Activated CD8-positive, alpha-beta memory T cell treated with anti-CD3 and anti-CD28 coated beads for 48 hours (primary cell): ENCODE data around the gene TNS3.
"Not testable (repeated sequence)": the region's sequence is repeated elsewhere in the genome, so short reads cannot be mapped to it uniquely, and the experiment has no call there.

Source experiments
- DNase-seq, 3 experiments: peaks; one replicate each; pipeline ENCODE4 v3.0.0-alpha.2; 2020; ENCODE audit warnings: low read depth in 2 of 3, low spot score in 2 of 3

TNS3 gene

DNA sequence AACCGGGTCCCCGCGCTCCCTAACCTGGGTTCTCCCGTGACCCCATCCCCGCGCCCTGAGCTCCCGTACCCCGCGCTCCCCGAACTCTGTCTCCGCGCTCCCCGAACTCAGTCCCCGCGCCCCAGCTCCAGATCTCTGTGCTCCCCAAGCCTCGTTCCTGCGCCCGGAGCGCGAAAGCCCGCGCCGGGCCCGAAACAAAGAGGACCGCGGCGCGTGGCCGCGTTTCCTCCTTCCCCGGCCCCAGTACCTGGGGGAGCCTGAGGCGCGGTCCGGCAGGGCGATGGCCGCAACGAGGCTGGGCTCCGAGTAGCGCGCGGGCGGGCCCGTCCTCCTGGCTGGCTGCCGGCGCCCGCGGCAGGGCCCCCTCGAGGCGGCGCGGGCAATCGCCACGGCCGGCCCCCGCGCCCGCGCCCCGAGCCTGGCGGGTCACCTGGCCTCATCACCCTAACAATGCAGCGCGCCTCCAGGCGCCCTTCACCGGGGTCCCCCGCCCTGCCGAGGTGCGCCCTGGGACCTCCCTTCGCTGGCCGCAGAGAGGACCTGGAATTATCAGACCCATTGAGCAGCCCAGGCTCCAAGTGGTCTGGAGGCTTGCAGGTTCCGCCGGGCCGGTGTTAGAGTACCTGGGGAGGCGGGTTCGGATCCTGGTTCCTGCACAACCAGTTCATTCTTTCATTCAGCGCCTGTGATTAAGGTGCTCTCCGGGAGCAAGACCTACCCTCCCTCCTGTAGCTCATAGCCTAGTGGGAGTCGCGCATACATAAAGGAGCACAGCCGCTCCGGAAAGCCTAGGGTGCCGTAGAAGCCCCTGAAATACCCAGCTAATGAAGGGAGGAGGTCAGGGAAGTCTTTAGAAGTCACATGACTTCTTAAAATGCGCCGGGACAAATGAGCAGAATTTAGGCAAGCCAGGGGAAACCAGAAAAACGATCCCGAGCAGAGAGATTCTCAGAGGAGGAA is at the start of gene TNS3:
Gene TNS3 (minus strand): TSS at position 308 of the 960 bp plus-strand sequence. CDS start 142,475 bp downstream, outside the sequence.
- no peak for DNase-seq

DNA sequence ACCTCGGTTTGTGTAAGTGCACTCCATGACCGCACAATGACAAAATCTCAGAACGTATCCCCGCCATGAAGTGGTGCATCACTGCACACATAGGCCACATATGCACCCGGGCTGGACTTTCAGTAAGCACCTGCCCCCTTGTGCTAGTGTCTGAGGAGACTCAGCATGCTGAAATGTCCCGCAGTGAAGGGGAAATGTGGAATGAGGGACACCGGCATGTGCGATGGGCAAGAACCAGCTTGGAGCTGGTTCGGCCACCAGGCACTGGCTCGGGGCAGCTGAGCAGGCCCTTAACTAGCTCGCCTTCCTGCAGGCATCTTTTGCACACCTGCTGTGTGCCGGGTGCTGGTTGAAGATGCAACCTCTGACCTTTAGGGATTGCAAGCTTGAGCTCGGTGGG is 49.8 kb upstream of the TNS3 start:
- DNase-seq: no peak

DNA sequence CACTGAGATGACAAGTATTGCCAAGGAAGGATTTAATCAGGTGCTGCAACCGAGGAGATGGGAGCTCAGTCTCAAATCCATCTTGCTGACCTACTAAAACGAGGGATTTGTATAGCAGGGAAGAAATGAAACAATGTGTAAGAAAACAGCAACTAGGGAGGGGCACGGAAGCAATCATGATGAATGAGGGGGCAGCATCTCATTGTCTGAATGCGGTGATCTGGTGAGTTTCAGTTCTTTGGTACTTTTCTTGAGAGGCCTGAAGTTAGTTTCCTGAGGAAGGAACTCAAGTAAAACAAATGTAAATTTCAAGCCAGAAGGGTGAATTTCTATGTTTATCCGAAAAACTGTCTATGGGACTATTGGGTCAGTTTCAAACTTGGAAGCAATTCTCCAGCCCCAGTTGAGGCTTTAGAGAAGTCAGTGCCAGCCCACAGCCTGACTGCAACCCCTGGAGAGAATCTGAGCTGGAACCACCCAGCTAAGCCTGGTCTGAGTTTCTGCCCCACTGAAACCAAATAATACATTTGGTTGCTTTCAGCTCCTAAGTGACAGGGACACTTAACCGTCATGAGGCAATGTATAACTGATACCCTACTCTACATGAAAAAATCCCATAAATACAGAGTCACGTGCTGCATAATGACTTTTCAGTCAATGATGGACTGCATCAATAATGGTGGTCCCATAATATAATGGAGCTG is 45.8 kb upstream of the TNS3 start:
- DNase-seq: no peak

DNA sequence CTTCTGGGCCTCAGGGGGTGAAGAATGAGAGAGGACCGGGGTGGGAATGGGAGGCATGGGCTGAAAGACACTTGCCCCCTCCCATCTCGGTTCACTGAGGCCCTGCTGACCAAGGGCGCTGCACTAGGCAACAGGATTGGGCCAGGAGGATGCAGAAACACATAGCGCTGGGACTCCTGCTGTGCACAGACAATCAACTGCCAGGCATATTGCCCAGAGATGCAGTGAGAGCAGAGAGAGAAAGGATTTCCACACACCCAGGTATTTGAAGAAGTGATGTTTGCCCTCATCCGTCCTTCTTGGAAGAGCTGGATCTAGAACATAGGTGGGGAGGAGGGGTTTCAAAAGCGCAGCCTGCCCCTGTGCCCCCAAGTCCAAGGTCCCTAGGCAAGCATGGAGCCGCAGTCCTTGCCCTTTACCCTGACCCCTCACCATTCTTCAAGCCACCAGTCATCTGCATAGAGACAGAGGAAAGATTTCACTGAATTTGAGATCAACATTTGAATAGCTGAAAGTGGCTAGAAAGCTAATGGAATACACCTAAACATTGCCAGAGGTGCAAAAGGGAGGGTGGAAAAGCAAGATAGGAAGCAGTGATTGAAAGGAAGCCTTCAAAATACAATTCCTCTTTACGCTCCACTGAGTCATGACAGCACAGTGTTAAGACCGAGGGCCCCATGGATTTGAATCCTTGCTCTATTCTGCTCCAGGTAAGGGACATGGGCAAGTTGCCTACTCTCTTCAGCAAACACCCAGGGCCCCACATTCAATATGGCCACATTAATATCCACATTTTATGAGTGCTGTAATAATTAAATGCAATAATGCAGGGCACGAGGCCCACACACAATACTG is 44.2 kb upstream of the TNS3 start:
- no peak for DNase-seq

DNA sequence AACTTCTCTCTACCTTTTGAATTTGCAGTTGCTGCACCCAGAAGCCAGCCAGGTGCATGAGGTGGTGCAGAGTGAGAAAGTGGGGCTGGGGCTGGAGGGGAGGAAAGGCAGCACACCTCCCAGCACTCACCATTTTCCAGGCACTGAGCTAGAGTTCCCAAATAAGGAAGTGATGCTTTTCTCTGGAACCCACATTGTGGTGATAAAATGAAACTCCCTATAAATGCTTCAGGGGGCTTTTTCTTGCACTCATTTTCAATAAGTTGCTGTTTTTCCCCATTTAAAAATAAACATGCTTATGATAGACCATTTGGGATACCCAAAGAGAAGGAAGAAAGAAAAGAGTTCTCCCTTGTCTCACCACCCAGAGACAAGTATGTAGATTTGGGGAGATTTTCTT is 42.8 kb upstream of the TNS3 start:
- no peak for DNase-seq

DNA sequence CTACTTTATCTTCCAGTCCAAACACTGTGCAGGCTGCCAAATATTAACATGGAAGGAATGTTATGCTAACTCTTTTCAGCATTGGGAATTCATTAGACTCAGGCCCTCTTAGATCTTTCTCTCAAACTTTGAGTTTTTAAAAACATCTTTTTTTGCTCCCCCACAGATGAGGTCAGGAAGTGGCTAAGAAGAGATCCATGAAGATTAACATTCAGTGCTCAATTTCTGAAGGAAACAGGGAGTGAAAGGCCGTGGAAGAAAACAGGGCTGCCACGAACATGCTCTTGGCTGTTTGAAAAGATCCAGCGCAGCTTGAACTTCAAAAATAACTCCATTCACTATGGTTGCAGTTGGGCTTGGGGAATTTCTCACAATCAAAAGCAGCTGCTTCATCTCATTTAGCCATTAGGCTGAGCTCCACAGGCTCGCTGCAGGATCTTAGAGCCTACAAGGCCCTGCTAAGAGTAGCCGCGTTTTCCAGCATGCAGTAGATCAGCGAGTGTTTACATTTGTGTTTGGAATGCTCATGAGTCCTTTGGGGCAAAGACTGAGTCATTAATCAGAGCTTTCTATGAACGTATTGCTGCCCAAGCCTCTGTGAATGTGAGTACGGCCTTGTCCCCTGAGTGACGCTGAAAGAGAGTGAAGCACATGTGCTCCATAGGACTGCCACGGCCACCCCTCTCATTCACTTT is 41.2 kb upstream of the TNS3 start:
- DNase-seq: no peak

DNA sequence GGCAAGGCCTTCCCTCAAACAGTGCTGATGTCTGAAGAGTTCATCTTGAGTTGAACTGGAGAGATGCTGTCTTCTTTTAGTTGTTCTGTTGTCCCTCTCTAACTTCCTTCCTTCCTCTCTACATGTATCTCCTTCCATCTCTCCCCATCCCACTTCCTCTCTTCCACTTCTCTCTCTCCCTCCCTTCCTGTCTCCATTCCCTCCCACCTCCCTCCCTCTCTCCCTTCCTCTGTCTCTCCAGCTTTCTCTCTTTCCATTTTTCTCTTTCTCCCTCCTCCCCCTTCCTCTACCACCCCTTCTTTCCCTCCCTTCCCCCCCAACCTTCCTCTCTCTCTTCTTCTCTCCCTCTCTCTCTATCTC is 40.7 kb upstream of the TNS3 start:
- DNase-seq: no peak

DNA sequence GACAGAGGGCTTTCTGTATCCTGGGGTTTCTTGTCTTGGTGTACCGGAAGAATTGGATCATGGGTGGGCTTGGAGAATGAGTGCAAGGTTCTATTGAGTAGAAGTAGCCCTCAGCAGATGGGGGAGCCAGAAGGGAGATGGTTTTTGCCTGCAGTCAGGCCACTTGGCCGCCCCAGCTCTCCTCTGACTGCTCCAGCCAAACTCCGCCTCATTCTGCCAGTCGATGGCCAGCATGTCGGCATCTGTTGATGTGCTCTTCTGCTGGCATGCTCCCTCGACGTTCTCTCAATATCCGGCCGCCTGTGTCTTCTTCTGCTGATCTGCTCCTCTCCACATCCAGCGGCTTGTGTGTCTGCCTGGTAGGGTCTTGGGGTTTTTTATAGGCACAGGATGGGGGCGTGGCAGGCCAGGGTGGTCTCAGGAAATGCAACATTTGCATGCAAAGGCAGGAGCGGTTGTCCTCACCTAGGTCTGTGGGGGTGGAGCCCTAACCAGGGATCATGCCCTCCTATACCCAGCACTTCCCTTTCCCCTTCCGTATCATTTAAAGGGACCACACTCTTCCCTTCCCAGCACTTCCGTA is 40.2 kb upstream of the TNS3 start:
- DNase-seq: no peak

DNA sequence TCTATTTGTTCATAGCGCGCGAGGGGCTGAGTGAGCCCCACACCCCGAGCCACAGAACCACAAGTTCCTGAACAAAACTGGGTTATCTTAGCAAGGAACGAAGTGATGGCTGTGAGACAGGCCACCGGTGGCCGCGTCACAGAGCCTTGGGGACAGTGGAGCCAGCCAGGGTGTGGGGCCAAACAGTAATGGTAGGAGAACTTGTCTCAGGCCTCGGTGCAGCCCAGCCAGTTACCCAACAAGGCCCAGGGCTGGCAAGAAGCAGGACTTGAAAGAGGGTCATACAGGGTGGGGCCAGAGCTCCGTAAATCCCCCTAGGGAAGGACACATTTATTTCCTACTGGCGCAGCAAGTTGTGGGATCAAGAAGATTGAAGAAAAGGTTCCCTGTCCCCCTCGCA is 39.4 kb upstream of the TNS3 start:
- no peak for DNase-seq

DNA sequence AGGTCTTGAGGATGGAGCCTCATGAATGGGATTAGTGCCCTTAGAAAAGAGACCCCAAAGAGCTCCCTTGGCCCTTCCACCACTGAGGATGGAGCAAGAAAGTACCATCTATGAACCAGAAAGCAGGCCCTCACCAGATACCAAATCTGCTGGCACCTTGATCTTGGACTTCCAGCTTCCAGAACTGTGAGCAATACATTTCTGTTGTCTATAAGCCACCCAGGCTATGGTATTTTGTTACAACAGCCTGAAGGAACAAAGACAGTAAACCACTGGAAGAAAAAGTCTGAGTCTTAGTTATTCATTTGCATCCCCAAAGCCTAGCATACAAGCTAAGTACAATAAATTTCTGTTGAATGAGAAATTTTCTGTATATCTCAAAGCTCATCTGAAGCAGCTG is 37.9 kb upstream of the TNS3 start:
- DNase-seq: no peak

DNA sequence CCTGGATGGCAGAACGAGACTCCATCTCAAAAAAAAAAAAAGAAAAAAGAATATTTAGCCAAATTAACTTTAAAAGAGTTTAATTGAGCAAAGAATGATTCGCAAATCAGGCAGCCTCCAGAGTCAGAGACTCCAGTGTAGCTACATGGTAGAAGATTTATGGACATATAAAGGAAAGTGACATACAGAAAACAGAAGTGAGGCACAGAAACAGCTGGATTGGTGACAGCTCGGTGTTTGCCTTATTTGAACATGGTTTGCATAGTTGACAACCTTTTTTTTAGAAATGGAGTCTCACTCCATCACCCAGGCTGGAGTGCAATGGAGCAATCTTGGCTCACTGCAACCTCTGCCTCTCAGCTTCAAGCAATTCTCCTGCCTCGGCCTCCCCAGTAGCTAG is 35.2 kb upstream of the TNS3 start:
- DNase-seq: no peak

DNA sequence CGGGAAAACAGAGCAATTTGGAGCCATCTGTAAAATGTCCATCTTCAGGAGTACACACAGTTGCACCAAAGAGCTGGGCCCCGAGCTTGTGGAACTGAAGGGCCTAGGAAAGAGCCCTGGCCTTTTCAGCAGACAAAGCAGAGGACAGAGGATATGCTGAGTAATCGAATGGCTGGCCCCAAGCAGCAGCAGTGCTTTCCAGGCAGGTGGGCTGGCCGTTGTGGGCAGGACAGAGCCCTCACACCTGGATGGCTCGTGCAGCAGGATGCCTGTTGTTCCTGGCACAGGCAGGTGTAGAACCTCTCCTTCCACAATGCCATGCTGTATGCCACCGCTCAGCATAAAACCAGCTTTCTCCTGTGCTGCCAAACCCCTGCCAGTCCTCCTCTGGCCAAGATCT is 32.5 kb upstream of the TNS3 start:
- no peak for DNase-seq

DNA sequence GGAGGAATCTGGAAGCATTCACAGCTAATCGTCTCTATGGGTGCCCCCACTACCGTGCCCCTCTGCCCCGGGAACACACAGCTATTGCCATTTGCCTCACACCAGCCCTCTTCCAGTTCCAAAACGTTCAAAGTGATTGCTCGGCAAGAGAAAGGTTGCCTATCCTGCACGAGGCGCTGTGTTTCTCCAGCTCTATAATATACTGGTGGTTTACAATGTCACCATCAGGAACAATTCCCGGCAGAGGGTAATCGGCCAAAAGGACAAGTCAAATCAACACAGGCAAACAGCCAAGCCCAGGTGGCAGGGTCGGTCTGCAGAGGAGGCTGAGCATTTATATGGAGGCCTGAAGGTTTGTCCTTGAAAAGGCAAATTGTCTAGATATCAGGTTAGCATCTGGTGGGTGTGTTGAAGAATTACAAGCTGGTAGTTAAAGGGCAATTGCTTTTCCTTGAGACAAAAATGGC is 29.2 kb upstream of the TNS3 start:
- DNase-seq: no peak

DNA sequence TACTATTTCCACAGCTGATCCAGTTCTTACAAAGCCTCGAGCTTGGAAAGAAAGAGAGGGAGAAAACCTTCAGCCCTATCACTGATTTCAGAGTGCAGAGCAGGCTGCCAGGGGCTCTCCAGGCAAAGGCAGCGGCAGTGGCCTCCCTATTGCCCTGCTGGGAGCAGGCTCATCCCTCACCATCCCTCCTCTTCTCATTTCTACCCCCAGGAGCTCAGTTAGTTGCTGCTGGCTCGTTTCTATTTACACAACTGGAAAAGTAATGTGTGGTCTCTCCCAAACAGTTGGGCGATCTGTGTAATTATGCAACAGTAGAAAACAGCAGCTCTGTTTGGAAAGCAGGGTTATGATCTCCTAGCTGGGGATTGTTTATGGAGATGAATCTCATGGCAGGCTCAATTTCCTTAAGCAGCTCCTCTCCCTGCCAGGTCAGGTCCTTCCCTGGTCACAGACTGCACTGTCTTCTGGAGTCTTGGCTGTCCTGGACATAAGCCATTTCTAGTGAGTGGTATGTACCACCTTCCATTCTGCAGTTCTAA is 28.7 kb upstream of the TNS3 start:
- no peak for DNase-seq

DNA sequence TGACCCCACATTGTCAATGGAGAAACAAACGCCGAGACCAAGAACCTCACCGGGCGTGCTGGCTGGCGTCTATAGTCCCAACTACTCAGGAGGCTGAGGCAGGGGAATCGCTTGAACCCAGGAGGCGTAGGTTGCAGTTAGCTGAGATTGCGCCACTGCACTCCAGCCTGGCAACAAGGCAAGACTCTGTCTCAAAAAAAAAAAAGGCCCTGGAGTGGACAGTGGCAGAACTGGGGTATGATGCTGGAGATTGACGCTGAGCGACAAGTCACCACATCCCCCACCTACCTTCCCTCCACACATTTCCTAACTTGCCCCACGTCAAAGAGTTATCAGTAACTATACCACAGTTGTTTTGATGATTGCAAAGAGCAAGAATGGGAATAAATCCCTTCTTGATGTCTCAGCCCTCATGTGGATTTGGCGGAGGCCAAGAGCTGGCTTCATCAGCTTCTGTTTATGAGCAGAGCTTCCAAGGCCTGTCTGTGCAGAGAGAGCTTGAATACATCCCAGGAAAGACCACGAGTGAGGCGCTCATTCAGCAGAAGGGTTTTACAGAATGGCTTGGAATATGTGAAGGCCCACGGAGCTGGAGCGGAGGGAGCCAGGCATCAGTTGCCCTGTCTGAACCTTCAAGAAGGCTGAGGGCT is 28.0 kb upstream of the TNS3 start:
- DNase-seq: no peak

DNA sequence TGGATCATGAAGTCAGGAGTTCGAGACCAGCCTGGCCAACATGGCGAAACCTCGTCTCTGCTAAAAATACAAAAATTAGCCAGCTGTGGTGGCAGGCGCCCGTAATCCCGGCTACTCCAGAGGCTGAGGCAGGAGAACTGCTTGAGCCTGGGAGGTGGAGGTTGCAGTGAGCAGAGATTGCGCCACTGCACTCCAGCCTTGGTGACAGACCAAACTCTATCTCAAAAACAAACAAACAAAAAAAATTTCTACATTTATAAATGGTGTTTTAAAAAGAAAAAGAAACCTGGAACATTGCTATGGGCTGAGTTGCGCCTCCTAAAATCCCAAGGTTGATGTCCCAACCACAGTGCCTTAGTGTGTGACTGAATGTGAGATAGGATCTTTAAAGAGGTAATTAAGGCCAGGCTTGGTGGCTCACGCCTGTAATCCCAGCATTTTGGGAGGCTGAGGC is 24.7 kb upstream of the TNS3 start:
- DNase-seq: not testable (repeated sequence)

DNA sequence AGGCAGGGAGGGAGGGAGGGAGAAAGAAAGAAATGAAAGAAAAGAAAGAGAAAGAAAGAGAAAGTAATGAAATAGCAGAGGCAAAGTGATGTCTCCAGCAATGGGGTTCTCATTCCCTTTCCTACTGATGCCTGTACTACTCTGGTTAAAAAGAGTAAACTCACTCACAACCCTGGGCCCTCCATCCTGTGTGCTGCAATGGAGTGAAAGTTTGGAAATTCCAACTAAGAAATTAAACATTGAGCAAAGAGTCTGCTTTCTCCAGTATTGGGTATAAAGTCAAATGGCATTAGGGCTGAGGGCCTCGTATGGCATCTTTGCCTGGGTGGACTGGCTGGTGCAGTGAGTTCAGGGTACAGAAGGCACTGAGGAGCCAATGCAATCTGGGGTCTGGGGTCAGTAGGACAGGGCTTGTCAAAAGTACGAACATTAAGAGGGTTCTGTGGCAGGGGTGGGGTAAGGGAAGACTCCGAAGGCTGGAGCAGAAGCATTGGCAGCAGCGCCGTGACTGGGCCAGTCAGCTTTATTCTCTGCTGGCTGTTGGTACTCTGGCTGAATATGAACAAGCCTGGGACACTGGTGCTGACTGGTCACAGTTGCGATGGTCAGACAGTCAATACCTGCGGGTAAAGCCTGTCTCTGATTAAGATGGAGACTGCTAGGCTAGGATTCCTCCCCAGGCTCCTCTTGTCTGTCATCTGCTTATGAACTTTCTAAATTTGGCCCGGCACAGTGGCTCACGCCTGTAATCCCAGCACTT is 24.1 kb upstream of the TNS3 start:
- DNase-seq: no peak

DNA sequence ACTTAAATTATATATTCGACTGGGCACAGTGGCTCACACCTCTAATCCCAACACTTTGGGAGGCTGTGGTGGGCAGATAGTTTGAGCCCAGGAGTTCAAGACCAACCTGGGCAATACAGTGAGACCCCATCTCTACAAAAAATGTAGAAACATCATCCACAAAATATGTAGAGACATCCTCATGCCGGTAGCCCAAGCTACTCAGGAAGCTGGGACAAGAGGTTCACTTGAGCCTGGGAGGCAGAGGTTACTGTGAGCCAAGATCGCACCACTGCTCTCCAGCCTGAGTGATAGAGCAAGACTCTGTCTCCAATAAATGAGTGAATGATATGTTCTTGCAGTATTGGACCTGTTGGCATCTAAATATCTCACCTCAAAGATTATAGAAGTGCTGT is 22.6 kb upstream of the TNS3 start:
- DNase-seq: no peak
